H9 (cell line): Measurements from ENCODE around the gene TFCP2. TPM values are rescaled to one million over a fixed set of nuclear protein-coding genes. Genes with fewer than 3 reads are reported as not detected.
A peak's percentile ranks its signal among the peaks of the same experiment; 100 is the strongest.

Experiments used
- DNase-seq: peaks from one replicate; pipeline ENCODE4 v3.0.0-alpha.2; 2017
- H2AFZ ChIP-seq: one replicate; pipeline ENCODE4 v1.6.1; 2013; ENCODE audit warnings: mild to moderate bottlenecking, low read length, control low read depth, moderate library complexity
- H2AK5ac ChIP-seq: 2 replicates; pipeline ENCODE4 v1.6.1; 2013; ENCODE audit warnings: low read length, control low read depth, mixed read lengths; ENCODE audit not compliant: insufficient read length
- H2BK120ac ChIP-seq: one replicate; pipeline ENCODE4 v1.6.1; 2013; ENCODE audit warnings: low read depth, mild to moderate bottlenecking, low read length, control low read depth, inconsistent platforms; ENCODE audit not compliant: poor library complexity, severe bottlenecking
- H2BK12ac ChIP-seq: 2 replicates; pipeline ENCODE4 v1.6.1; 2013; ENCODE audit warnings: low read length, control low read depth, mixed read lengths, low read depth; ENCODE audit not compliant: insufficient read length
- H2BK15ac ChIP-seq: 2 replicates; pipeline ENCODE4 v1.6.1; 2013; ENCODE audit warnings: low read depth, low read length, control low read depth
- H2BK20ac ChIP-seq: one replicate; pipeline ENCODE4 v1.6.1; 2013; ENCODE audit warnings: low read depth, mild to moderate bottlenecking, low read length, control low read depth, inconsistent platforms; ENCODE audit not compliant: poor library complexity, severe bottlenecking
- H2BK5ac ChIP-seq: 2 replicates; pipeline ENCODE4 v1.6.1; 2013; ENCODE audit warnings: low read length, control low read depth, mixed read lengths; ENCODE audit not compliant: insufficient read length
- H3K14ac ChIP-seq: 2 replicates; pipeline ENCODE4 v1.6.1; 2013; ENCODE audit warnings: low read length, control low read depth; ENCODE audit not compliant: insufficient read depth
- H3K18ac ChIP-seq: 2 replicates; pipeline ENCODE4 v1.6.1; 2013; ENCODE audit warnings: low read depth, mild to moderate bottlenecking, mixed read lengths, low read length, control low read depth; ENCODE audit not compliant: insufficient read length
- H3K23ac ChIP-seq: 2 replicates; pipeline ENCODE4 v1.6.1; 2013; ENCODE audit warnings: low read length, control low read depth, mixed read lengths, low read depth; ENCODE audit not compliant: insufficient read length
- H3K23me2 ChIP-seq: 2 replicates; pipeline ENCODE4 v1.6.1; 2013; ENCODE audit warnings: low read depth, mild to moderate bottlenecking, mixed read lengths, low read length, control low read depth; ENCODE audit not compliant: insufficient read length, poor library complexity, severe bottlenecking
- H3K27ac ChIP-seq: 2 replicates; pipeline ENCODE4 v1.5.1; 2013; ENCODE audit warnings: low read length, control low read depth, mixed read lengths, low read depth; ENCODE audit not compliant: insufficient read length
- H3K27me3 ChIP-seq: 2 replicates; pipeline ENCODE4 v1.6.1; 2013; ENCODE audit warnings: low read length, control low read depth, inconsistent platforms; ENCODE audit not compliant: insufficient read depth
- H3K4ac ChIP-seq: 2 replicates; pipeline ENCODE4 v1.6.1; 2013; ENCODE audit warnings: low read depth, mild to moderate bottlenecking, control low read depth, inconsistent platforms, low read length, moderate library complexity
- H3K4me1 ChIP-seq: 2 replicates; pipeline ENCODE4 v1.6.1; 2013; ENCODE audit warnings: low read length, control low read depth, inconsistent platforms; ENCODE audit not compliant: insufficient read depth
- H3K4me2 ChIP-seq: 2 replicates; pipeline ENCODE4 v1.6.1; 2013; ENCODE audit warnings: low read length, control low read depth, mixed read lengths; ENCODE audit not compliant: insufficient read length, insufficient read depth
- H3K56ac ChIP-seq: 2 replicates; pipeline ENCODE4 v1.6.1; 2013; ENCODE audit warnings: low read depth, mild to moderate bottlenecking, mixed read lengths, low read length, control low read depth; ENCODE audit not compliant: insufficient read length
- H3K79me1 ChIP-seq: 2 replicates; pipeline ENCODE4 v1.6.1; 2013; ENCODE audit warnings: low read depth, mild to moderate bottlenecking, moderate library complexity, low read length, control low read depth, inconsistent platforms; ENCODE audit not compliant: insufficient read depth, poor library complexity, severe bottlenecking
- H3K79me2 ChIP-seq: 2 replicates; pipeline ENCODE4 v1.6.1; 2013; ENCODE audit warnings: low read length, control low read depth, inconsistent platforms; ENCODE audit not compliant: insufficient read depth
- H3K9ac ChIP-seq: 2 replicates; pipeline ENCODE4 v1.6.1; 2013; ENCODE audit warnings: low read length, control low read depth, mixed read lengths; ENCODE audit not compliant: insufficient read length; ENCODE audit errors: extremely low read depth
- H3K9me3 ChIP-seq: one replicate; pipeline ENCODE4 v1.6.1; 2013; ENCODE audit warnings: low read depth, low read length, inconsistent platforms; ENCODE audit not compliant: control insufficient read depth
- H3T11ph ChIP-seq: one replicate; pipeline ENCODE4 v1.6.1; 2013; ENCODE audit warnings: mild to moderate bottlenecking, low read length, control low read depth, inconsistent platforms
- H4K20me1 ChIP-seq: one replicate; pipeline ENCODE4 v1.6.1; 2013; ENCODE audit not compliant: control insufficient read depth, insufficient read length, insufficient read depth
- H4K5ac ChIP-seq: 2 replicates; pipeline ENCODE4 v1.6.1; 2013; ENCODE audit warnings: low read depth, mild to moderate bottlenecking, mixed read lengths, low read length, control low read depth; ENCODE audit not compliant: insufficient read length
- H4K8ac ChIP-seq: replicated peaks from 2 replicates; pipeline ENCODE4 v1.6.1; 2013; ENCODE audit warnings: low read length, control low read depth, mixed read lengths, low read depth; ENCODE audit not compliant: insufficient read length
- H4K91ac ChIP-seq: 2 replicates; pipeline ENCODE4 v1.6.1; 2013; ENCODE audit warnings: low read depth, mild to moderate bottlenecking, moderate library complexity, mixed read lengths, low read length, control low read depth; ENCODE audit not compliant: insufficient read length
- H3K27ac Mint-ChIP-seq, 3 experiments: 2 replicates in 2 of 3; 3 replicates in 1 of 3; pipeline ENCODE4 v1.8.0; 2020 to 2021; ENCODE audit warnings: mixed read lengths in 3 of 3, mild to moderate bottlenecking in 1 of 3, moderate library complexity in 1 of 3
- H3K27me3 Mint-ChIP-seq: 2 replicates; pipeline ENCODE4 v1.8.0; 2021; ENCODE audit warnings: low read depth, mild to moderate bottlenecking, moderate library complexity, mixed read lengths
- H3K36me3 Mint-ChIP-seq, 3 experiments: 2 replicates in 2 of 3; 3 replicates in 1 of 3; pipeline ENCODE4 v1.8.0; 2020 to 2021; ENCODE audit warnings: low read depth in 3 of 3, mixed read lengths in 3 of 3; ENCODE audit not compliant: insufficient read depth in 1 of 3
- H3K4me1 Mint-ChIP-seq, 2 experiments: 2 replicates each; pipeline ENCODE4 v1.8.0; 2020; ENCODE audit warnings: mixed read lengths in 2 of 2
- H3K4me3 Mint-ChIP-seq, 2 experiments: 2 replicates in 1 of 2; 3 replicates in 1 of 2; pipeline ENCODE4 v1.8.0; 2020 to 2021; ENCODE audit warnings: mild to moderate bottlenecking in 2 of 2, mixed read lengths in 2 of 2, moderate library complexity in 1 of 2
- H3K9me3 Mint-ChIP-seq, 2 experiments: 2 replicates in 1 of 2; 3 replicates in 1 of 2; pipeline ENCODE4 v1.8.0; 2020; ENCODE audit warnings: mild to moderate bottlenecking in 2 of 2, mixed read lengths in 2 of 2, moderate library complexity in 1 of 2
- WGBS: extraction: QIAGEN DNeasy Blood & Tissue Kit; methylation state at CpG from one replicate; pipeline ENCODE4 v1.1.7; 2013; ENCODE audit warnings: missing lambda C conversion rate, low lambda C conversion rate, mixed read lengths; ENCODE audit not compliant: insufficient read length; ENCODE audit errors: extremely low coverage; 5-methylcytosine and 5-hydroxymethylcytosine counted together
- long read RNA-seq: library from polyadenylated mRNA; unstranded; transcript quantifications from one replicate; pipeline ENCODE4 v2.0.0, GENCODE V29; 2020
- total RNA-seq: library from RNA; stranded (reverse); gene quantifications from 2 replicates; pipeline ENCODE4 v1.2.1, GENCODE V29; 2021
- TF ChIP-seq, protein P1 (sequence below): fragments of 200-600 bp; sonication (generic); conservative IDR thresholded peaks from 3 replicates; pipeline ENCODE4 v1.8.0; 2021; ENCODE audit warnings: antibody characterized with exemption, mild to moderate bottlenecking

The TFCP2 gene, protein sequence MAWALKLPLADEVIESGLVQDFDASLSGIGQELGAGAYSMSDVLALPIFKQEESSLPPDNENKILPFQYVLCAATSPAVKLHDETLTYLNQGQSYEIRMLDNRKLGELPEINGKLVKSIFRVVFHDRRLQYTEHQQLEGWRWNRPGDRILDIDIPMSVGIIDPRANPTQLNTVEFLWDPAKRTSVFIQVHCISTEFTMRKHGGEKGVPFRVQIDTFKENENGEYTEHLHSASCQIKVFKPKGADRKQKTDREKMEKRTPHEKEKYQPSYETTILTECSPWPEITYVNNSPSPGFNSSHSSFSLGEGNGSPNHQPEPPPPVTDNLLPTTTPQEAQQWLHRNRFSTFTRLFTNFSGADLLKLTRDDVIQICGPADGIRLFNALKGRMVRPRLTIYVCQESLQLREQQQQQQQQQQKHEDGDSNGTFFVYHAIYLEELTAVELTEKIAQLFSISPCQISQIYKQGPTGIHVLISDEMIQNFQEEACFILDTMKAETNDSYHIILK
- 25.2 and 27.1 TPM in 2 replicates for total RNA-seq
- long read RNA-seq, transcript TFCP2-201 (15 exons, 3,546 nt), result major isoform, 35 of 65 reads
- long read RNA-seq, partial matches to known transcripts, result 4 of 65 reads
- long read RNA-seq, other reads (novel, unspliced or antisense), result 26 of 65 reads

DNA sequence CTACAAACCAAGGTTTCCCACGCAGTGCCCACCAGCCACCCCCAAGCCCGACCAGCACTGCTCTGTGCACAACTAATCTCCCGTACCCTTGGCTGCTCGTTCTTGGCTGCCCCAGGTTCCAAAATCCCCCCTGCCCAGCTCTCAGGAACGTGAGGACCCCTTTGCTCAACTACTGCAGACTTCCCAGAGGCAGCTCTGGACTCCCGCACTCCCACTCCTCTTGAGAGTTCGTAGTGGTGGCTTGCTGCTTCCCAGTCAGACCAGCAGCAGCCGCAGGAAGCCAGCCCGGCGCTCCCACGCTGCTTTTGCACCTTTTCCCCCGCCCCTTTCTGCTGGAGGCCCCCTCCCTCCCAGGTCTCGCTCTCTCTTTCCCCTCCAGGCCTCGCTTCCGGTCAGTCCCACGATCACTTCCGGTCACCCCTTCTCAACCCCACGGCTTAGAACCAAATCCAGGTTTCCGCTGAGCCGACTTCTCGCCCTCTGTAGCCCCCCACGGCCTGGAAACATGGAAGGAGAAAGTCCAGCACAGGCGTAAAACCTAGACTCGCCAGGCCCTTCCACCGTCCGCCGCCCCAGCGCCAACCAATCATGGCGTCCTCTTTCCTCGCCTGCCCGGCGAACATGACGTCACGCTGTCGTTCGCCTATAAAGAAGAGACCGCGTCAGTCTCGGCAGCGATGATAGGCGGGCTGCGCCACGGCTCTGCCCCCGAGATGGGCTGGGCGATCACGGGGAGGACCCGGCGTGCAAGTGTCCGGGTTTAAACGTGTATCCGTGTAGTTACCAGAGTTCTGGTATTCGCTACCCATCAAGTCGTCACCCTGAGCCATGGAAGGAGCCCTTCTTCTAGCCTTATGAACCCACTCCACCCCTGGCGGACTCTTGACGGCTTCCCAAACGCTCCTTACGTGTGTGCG, at the start of gene TFCP2:
TFCP2 (minus strand) TSS at position 621 of the 917 bp plus-strand sequence. CDS start 713 bp downstream, outside the sequence.
- Histone ChIP-seq H4K20me1 (no peaks in the 10 kb centered on the region), H2BK5ac (peak within 1 kb of the TSS; percentile 10), H4K5ac (peak within 1 kb of the TSS; percentile 73), H2BK15ac (no peak within 1 kb of the TSS), H3K9ac (peak within 1 kb of the TSS; percentile 81), H3K4me1 (no peaks in the 10 kb centered on the region; the same call in 1 of the 2 replicates), H3K23me2 (peaks cover 10% of the 10 kb centered on the region), H2AFZ (peak within 1 kb of the TSS; percentile 66), H3K27me3 (no peaks in the 10 kb centered on the region), H2BK20ac (no peak within 1 kb of the TSS), H3K27ac (peak within 1 kb of the TSS; percentile 81), H3K14ac (peak within 1 kb of the TSS; percentile 94), H2BK12ac (peak within 1 kb of the TSS; percentile 21), H3K4ac (no peak within 1 kb of the TSS), H4K8ac (no peak within 1 kb of the TSS), H3K23ac (no peak within 1 kb of the TSS), H3K4me2 (peak within 1 kb of the TSS; percentile 97), H4K91ac (no peak within 1 kb of the TSS), H3K79me1 (peaks cover under 1% of the 10 kb centered on the region), H3K18ac (peak within 1 kb of the TSS; percentile 95), H2AK5ac (no peak within 1 kb of the TSS), H3T11ph (peak within 1 kb of the TSS; percentile 92), H2BK120ac (peak within 1 kb of the TSS; percentile 53), H3K56ac (peak within 1 kb of the TSS; percentile 31), H3K79me2 (peaks cover 20% of the 10 kb centered on the region; the same call in 1 of the 2 replicates), H3K9me3 (no peaks in the 10 kb centered on the region)
- peak within 1 kb of the TSS in 1 of 2 experiments; percentile 75; a peak in 3 of 5 replicates for H3K4me3 Mint-ChIP-seq
- H3K4me1 Mint-ChIP-seq, result 0 out of 4 replicates have a peak, but pooled peaks cover 0 to 2% of the 10 kb centered on the region in 2 experiments
- peak within 1 kb of the TSS in 1 of 3 experiments; percentile 68; a peak in 1 of 7 replicates for H3K27ac Mint-ChIP-seq
- peaks cover 0 to 10% (median 4%) of the 10 kb centered on the region in 3 experiments; a peak in 5 of 7 replicates for H3K36me3 Mint-ChIP-seq
- WGBS, result no CpG with 5 or more reads among the region's 58 CpGs
- no peaks in the 10 kb centered on the region for H3K9me3 Mint-ChIP-seq
- DNase-seq, result peak; percentile 99
- H3K27me3 Mint-ChIP-seq, result peaks cover 3% of the 10 kb centered on the region; the same call in 1 of the 2 replicates
- TF ChIP-seq, protein P1, sequence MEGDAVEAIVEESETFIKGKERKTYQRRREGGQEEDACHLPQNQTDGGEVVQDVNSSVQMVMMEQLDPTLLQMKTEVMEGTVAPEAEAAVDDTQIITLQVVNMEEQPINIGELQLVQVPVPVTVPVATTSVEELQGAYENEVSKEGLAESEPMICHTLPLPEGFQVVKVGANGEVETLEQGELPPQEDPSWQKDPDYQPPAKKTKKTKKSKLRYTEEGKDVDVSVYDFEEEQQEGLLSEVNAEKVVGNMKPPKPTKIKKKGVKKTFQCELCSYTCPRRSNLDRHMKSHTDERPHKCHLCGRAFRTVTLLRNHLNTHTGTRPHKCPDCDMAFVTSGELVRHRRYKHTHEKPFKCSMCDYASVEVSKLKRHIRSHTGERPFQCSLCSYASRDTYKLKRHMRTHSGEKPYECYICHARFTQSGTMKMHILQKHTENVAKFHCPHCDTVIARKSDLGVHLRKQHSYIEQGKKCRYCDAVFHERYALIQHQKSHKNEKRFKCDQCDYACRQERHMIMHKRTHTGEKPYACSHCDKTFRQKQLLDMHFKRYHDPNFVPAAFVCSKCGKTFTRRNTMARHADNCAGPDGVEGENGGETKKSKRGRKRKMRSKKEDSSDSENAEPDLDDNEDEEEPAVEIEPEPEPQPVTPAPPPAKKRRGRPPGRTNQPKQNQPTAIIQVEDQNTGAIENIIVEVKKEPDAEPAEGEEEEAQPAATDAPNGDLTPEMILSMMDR, result no peak
